Neural progenitor cell (in vitro differentiated cells): ENCODE results near the gene RAD51B. TPM values are rescaled to one million over a fixed set of nuclear protein-coding genes. Genes with fewer than 3 reads are reported as not detected.

Experiments
- DNase-seq: peaks from one replicate; pipeline ENCODE4 v3.0.0-alpha.2; 2016; ENCODE audit warnings: low spot score
- H2AFZ ChIP-seq: fragments of 200-600 bp; sonication (generic); replicated peaks from 2 replicates; pipeline ENCODE4 v1.6.1; 2016; ENCODE audit warnings: antibody characterized with exemption
- H3F3A ChIP-seq: fragments of 200-600 bp; sonication (generic); 2 replicates; pipeline ENCODE4 v1.6.1; 2016; ENCODE audit warnings: antibody characterized with exemption, low read depth
- H3K27ac ChIP-seq: fragments of 200-600 bp; sonication (generic); 2 replicates; pipeline ENCODE4 v1.5.1; 2016; ENCODE audit warnings: mild to moderate bottlenecking
- H3K27me3 ChIP-seq: fragments of 200-600 bp; sonication (generic); 2 replicates; pipeline ENCODE4 v1.6.1; 2016; ENCODE audit warnings: mild to moderate bottlenecking, moderate library complexity
- H3K36me3 ChIP-seq: fragments of 200-600 bp; sonication (generic); 2 replicates; pipeline ENCODE4 v1.5.1; 2016
- H3K4me1 ChIP-seq: fragments of 200-600 bp; sonication (generic); 2 replicates; pipeline ENCODE4 v1.6.1; 2016; ENCODE audit warnings: mixed run types
- H3K4me2 ChIP-seq: fragments of 200-600 bp; sonication (generic); 2 replicates; pipeline ENCODE4 v1.6.1; 2016
- H3K4me3 ChIP-seq: fragments of 200-600 bp; sonication (generic); 2 replicates; pipeline ENCODE4 v1.5.1; 2016
- H3K79me2 ChIP-seq: fragments of 200-600 bp; sonication (generic); 2 replicates; pipeline ENCODE4 v1.6.1; 2016; ENCODE audit warnings: low read depth
- H3K9ac ChIP-seq: fragments of 200-600 bp; sonication (generic); 2 replicates; pipeline ENCODE4 v1.6.1; 2016
- H3K9me3 ChIP-seq: fragments of 200-600 bp; sonication (generic); 2 replicates; pipeline ENCODE4 v1.5.1; 2016; ENCODE audit warnings: low read depth
- H4K20me1 ChIP-seq: fragments of 200-600 bp; sonication (generic); 2 replicates; pipeline ENCODE4 v1.6.1; 2016; ENCODE audit warnings: low read depth
- H3K27ac Mint-ChIP-seq: 3 replicates; pipeline ENCODE4 v1.8.0; 2021; ENCODE audit warnings: mixed read lengths
- H3K27me3 Mint-ChIP-seq: 2 replicates; pipeline ENCODE4 v1.8.0; 2022; ENCODE audit warnings: low read depth, mild to moderate bottlenecking, inconsistent platforms, moderate library complexity, mixed read lengths; ENCODE audit not compliant: insufficient read depth
- H3K36me3 Mint-ChIP-seq: 3 replicates; pipeline ENCODE4 v1.8.0; 2021; ENCODE audit warnings: mixed read lengths
- H3K4me1 Mint-ChIP-seq: 3 replicates; pipeline ENCODE4 v1.8.0; 2021; ENCODE audit warnings: mixed read lengths
- H3K4me3 Mint-ChIP-seq: 3 replicates; pipeline ENCODE4 v1.8.0; 2021; ENCODE audit warnings: mild to moderate bottlenecking, moderate library complexity, mixed read lengths
- H3K9me3 Mint-ChIP-seq: 3 replicates; pipeline ENCODE4 v1.8.0; 2020; ENCODE audit warnings: mixed read lengths
- EZH2 ChIP-seq: fragments of 200-600 bp; sonication (generic); IDR thresholded peaks from 2 replicates; pipeline ENCODE4 v1.6.1; 2017; ENCODE audit warnings: antibody characterized with exemption, mild to moderate bottlenecking, moderate library complexity
- EZH2phosphoT487 ChIP-seq: fragments of 200-600 bp; sonication (generic); IDR thresholded peaks from 2 replicates; pipeline ENCODE4 v1.6.1; 2017; ENCODE audit warnings: antibody characterized with exemption
- total RNA-seq: library from RNA; depleted of rRNA; stranded (reverse); fragments of >200 nt; gene quantifications from 2 replicates; pipeline ENCODE4 v1.2.3, GENCODE V29; 2015; ENCODE audit warnings: low replicate concordance
- TF ChIP-seq, protein P1 (sequence below): fragments of 200-600 bp; sonication (generic); IDR thresholded peaks from 2 replicates; pipeline ENCODE4 v1.5.1; 2017; ENCODE audit warnings: antibody characterized with exemption, mild to moderate bottlenecking

RAD51B gene
- total RNA-seq, 1 donor from 2014 or later, result 50.5 TPM

DNA sequence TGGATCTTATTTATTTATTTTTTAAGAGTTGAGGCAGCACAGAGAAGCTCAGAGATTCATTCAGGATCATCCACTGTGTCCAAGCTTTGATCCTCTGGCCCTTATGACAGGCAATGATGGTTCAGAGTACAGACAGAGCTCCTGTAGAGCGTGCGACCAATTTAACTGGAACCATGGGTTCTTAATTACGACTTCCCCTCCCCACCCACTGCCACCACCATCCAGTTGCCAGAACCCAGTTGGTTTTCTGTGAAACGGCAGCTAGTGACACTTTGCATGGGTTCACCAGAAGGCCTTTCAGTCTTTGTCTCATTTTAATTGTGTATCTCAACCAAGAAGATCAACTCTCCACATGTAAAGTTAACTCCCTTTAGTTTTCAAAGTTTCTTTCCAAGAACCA, 495.1 kb downstream of the RAD51B start:
- Histone ChIP-seq H3K4me3 (no peak overlapping the region), H4K20me1 (no peaks in the 10 kb centered on the region), H3K27ac (no peak overlapping the region), H3K9me3 (no peaks in the 10 kb centered on the region), H3K36me3 (no peaks in the 10 kb centered on the region), H2AFZ (no peak overlapping the region), H3K4me1 (peaks cover 48% of the 10 kb centered on the region), H3K9ac (no peak overlapping the region), H3K4me2 (peak overlapping the region; percentile 52), H3F3A (peaks cover 5% of the 10 kb centered on the region), H3K27me3 (no peaks in the 10 kb centered on the region), H3K79me2 (no peaks in the 10 kb centered on the region)
- Mint-ChIP-seq H3K27me3 (peaks cover 8% of the 10 kb centered on the region), H3K27ac (no peak overlapping the region), H3K4me3 (no peak overlapping the region), H3K36me3 (peaks cover 15% of the 10 kb centered on the region), H3K9me3 (no peaks in the 10 kb centered on the region), H3K4me1 (peaks cover 46% of the 10 kb centered on the region)
- TF ChIP-seq EZH2phosphoT487, result no peak
- TF ChIP-seq, protein P1, sequence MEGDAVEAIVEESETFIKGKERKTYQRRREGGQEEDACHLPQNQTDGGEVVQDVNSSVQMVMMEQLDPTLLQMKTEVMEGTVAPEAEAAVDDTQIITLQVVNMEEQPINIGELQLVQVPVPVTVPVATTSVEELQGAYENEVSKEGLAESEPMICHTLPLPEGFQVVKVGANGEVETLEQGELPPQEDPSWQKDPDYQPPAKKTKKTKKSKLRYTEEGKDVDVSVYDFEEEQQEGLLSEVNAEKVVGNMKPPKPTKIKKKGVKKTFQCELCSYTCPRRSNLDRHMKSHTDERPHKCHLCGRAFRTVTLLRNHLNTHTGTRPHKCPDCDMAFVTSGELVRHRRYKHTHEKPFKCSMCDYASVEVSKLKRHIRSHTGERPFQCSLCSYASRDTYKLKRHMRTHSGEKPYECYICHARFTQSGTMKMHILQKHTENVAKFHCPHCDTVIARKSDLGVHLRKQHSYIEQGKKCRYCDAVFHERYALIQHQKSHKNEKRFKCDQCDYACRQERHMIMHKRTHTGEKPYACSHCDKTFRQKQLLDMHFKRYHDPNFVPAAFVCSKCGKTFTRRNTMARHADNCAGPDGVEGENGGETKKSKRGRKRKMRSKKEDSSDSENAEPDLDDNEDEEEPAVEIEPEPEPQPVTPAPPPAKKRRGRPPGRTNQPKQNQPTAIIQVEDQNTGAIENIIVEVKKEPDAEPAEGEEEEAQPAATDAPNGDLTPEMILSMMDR, result no peak
- no peak for TF ChIP-seq EZH2
- DNase-seq, result no peak

DNA sequence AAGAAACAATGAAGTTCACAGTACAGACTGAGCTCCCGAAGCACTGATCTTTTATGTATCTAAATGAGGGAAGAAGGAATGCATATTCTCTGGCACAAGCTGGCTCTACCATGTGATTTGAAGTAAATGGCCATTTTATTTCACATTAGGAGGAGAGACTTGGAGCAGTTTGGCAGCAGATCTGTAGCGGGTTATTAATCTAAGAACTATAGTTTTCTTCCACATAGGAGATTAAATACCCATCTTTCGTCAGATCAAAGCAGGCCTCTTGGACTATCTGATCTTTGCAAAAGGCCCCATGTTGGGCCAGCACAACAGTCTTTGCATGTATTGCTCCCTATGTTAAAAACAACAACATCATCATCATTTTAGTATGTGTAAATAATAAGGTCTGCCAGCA, 495.5 kb downstream of the RAD51B start:
- Mint-ChIP-seq H3K27ac (no peak overlapping the region), H3K27me3 (peaks cover 8% of the 10 kb centered on the region), H3K36me3 (peaks cover 15% of the 10 kb centered on the region), H3K4me3 (no peak overlapping the region), H3K9me3 (no peaks in the 10 kb centered on the region), H3K4me1 (peaks cover 45% of the 10 kb centered on the region)
- TF ChIP-seq EZH2phosphoT487, result no peak
- TF ChIP-seq, protein P1, result no peak
- no peak for TF ChIP-seq EZH2
- Histone ChIP-seq H3F3A (peaks cover 5% of the 10 kb centered on the region), H3K27me3 (no peaks in the 10 kb centered on the region), H3K9me3 (no peaks in the 10 kb centered on the region), H4K20me1 (no peaks in the 10 kb centered on the region), H3K4me3 (no peak overlapping the region), H3K4me1 (peaks cover 48% of the 10 kb centered on the region), H2AFZ (no peak overlapping the region), H3K27ac (no peak overlapping the region), H3K79me2 (no peaks in the 10 kb centered on the region), H3K36me3 (no peaks in the 10 kb centered on the region), H3K9ac (no peak overlapping the region), H3K4me2 (no peak overlapping the region)
- no peak for DNase-seq

DNA sequence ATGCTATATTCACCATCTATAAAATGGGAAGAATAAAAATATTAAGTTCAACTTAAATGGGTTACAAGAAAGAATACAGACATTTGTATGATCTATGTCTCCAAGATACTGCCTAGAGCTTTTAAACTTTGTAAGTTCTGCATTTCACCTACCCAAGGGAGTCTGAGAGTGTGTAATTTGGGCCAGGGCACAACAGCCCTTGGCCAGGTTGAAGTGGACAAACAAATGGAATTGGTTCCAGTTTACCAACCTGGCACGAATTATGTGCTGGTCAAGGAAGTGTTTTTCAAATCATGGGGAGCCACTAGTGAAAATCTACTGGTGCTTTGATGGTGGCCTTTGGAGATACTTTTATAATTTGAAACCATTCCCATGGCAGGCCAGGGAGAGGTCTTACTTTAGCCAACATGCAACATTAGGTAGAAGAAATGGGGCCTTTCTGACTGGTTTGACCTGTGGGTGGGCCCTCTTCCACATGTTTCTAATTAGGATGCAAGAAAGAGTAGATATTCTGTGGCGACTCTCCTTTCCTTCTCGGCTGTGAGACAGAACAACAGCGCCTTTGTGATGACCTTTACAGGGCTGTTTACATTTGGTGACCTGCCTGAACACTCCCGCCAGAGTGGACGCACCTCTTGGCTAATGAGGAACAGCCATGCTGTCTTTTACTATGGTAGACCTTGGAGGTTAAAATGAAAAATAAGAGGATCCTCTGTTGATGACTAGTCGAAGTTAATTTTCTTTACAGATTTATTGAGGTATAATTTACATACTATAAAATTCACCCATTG, 496.7 kb downstream of the RAD51B start:
- Histone ChIP-seq H3K4me3 (no peak overlapping the region), H3F3A (peaks cover 5% of the 10 kb centered on the region), H2AFZ (no peak overlapping the region), H3K4me1 (peaks cover 57% of the 10 kb centered on the region), H3K27ac (no peak overlapping the region), H3K4me2 (no peak overlapping the region), H3K9me3 (no peaks in the 10 kb centered on the region), H3K27me3 (no peaks in the 10 kb centered on the region), H4K20me1 (no peaks in the 10 kb centered on the region), H3K79me2 (no peaks in the 10 kb centered on the region), H3K9ac (no peak overlapping the region), H3K36me3 (no peaks in the 10 kb centered on the region)
- Mint-ChIP-seq H3K9me3 (no peaks in the 10 kb centered on the region), H3K27ac (no peak overlapping the region), H3K4me1 (peaks cover 52% of the 10 kb centered on the region), H3K36me3 (peaks cover 13% of the 10 kb centered on the region), H3K27me3 (peaks cover 8% of the 10 kb centered on the region), H3K4me3 (no peak overlapping the region)
- TF ChIP-seq, protein P1, result no peak
- no peak for TF ChIP-seq EZH2
- TF ChIP-seq EZH2phosphoT487, result no peak
- DNase-seq, result no peak
